GM21576 (cell line): Measurements from ENCODE around the gene CCDC85A.

Experiments
- ATAC-seq: cut with Tn5 transposase; IDR thresholded peaks from one replicate; pipeline ENCODE4 v1.9.1; 2021; ENCODE audit warnings: mild to moderate bottlenecking, moderate library complexity; ENCODE audit not compliant: unreplicated experiment

Gene CCDC85A

GRCh38 chr2:56348392-56349210 is 164.8 kb downstream of the CCDC85A start:
- peak; percentile 67 for ATAC-seq

- ATAC-seq = no peak
Observed at GRCh38 chr2:56357655-56358295, 174.0 kb downstream of the CCDC85A start.

GRCh38 chr2:56361844-56362243 is 178.1 kb downstream of the CCDC85A start:
- ATAC-seq = no peak

- no peak for ATAC-seq
Observed at GRCh38 chr2:56364902-56365301, 181.1 kb downstream of the CCDC85A start.

GRCh38 chr2:56369316-56369715 is 185.5 kb downstream of the CCDC85A start:
- ATAC-seq = no peak

GRCh38 chr2:56372071-56372656 is 188.4 kb downstream of the CCDC85A start:
- no peak for ATAC-seq

- ATAC-seq = no peak
Observed at GRCh38 chr2:56375251-56375650, 191.5 kb downstream of the CCDC85A start.

- ATAC-seq = no peak
Observed at GRCh38 chr2:56376699-56377665, 193.2 kb downstream of the CCDC85A start.

GRCh38 chr2:56379066-56379465 is 195.3 kb downstream of the CCDC85A start:
- ATAC-seq = no peak

GRCh38 chr2:56380861-56381260 is 197.1 kb downstream of the CCDC85A start:
- no peak for ATAC-seq

GRCh38 chr2:56382466-56382865 is 198.7 kb downstream of the CCDC85A start:
- no peak for ATAC-seq

- ATAC-seq = no peak
Observed at GRCh38 chr2:56386657-56387056, 202.9 kb downstream of the CCDC85A start.

- ATAC-seq = no peak
Observed at GRCh38 chr2:56390644-56391043, 206.9 kb downstream of the CCDC85A start.

GRCh38 chr2:56410140-56410539 is 226.3 kb downstream of the CCDC85A start:
- ATAC-seq = no peak

GRCh38 chr2:56416500-56417176 is 232.8 kb downstream of the CCDC85A start:
- no peak for ATAC-seq
